Lower leg skin (tissue), 3 donors: ENCODE results near the gene SERPINA1.

ENCODE experiments used
- POLR2A ChIP-seq, 2 donors: fragments of 450-650 bp; IDR thresholded peaks; one replicate each; pipeline ENCODE4 v1.6.1; 2016 to 2017; ENCODE audit warnings: antibody characterized with exemption in 2 of 2, mild to moderate bottlenecking in 1 of 2, moderate library complexity in 1 of 2
- TF ChIP-seq, protein P1 (sequence below), 3 donors: fragments of 450-650 bp; IDR thresholded peaks; one replicate each; pipeline ENCODE4 v1.5.1; 2016; ENCODE audit warnings: antibody characterized with exemption in 3 of 3, mild to moderate bottlenecking in 3 of 3, moderate library complexity in 2 of 3

DNA sequence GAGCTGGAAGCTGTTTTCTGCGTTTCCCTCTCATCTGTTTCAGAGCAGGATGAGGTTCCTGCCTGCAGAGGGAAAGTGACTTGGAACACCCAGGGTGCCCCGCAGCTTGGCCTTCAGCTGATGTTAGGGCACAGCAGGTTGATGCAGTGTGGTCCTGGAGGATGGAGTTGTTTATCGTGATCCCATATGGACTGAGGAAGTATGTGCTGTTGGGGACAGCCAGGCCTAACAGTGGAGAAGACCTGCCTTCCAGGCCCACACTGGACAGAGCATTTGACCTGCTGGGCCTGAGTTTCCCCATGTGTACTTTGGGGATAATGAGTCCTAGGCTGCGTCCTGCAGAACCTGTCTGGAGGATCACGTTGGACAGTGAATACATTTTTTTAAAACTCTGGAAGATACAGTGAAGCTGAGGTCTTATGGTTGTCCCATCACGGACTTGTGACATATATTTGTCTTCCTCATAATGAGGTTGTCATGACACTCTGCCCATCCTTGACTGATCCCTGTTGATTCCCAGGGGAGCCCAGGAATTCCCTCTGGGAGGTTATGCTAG, 12.8 kb downstream of the SERPINA1 start:
- TF ChIP-seq, protein P1, sequence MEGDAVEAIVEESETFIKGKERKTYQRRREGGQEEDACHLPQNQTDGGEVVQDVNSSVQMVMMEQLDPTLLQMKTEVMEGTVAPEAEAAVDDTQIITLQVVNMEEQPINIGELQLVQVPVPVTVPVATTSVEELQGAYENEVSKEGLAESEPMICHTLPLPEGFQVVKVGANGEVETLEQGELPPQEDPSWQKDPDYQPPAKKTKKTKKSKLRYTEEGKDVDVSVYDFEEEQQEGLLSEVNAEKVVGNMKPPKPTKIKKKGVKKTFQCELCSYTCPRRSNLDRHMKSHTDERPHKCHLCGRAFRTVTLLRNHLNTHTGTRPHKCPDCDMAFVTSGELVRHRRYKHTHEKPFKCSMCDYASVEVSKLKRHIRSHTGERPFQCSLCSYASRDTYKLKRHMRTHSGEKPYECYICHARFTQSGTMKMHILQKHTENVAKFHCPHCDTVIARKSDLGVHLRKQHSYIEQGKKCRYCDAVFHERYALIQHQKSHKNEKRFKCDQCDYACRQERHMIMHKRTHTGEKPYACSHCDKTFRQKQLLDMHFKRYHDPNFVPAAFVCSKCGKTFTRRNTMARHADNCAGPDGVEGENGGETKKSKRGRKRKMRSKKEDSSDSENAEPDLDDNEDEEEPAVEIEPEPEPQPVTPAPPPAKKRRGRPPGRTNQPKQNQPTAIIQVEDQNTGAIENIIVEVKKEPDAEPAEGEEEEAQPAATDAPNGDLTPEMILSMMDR (IDR thresholded peaks at IDR 0.05) = no peak
- no peak for TF ChIP-seq POLR2A (IDR thresholded peaks at IDR 0.05)
